GM10847 (cell line): Measurements from ENCODE around the gene TIGD3.

Experiments
- POLR2A ChIP-seq: IDR thresholded peaks from 2 replicates; pipeline ENCODE4 v1.6.1; 2011; ENCODE audit not compliant: insufficient read length; ENCODE audit errors: extremely low read depth

Gene TIGD3

DNA sequence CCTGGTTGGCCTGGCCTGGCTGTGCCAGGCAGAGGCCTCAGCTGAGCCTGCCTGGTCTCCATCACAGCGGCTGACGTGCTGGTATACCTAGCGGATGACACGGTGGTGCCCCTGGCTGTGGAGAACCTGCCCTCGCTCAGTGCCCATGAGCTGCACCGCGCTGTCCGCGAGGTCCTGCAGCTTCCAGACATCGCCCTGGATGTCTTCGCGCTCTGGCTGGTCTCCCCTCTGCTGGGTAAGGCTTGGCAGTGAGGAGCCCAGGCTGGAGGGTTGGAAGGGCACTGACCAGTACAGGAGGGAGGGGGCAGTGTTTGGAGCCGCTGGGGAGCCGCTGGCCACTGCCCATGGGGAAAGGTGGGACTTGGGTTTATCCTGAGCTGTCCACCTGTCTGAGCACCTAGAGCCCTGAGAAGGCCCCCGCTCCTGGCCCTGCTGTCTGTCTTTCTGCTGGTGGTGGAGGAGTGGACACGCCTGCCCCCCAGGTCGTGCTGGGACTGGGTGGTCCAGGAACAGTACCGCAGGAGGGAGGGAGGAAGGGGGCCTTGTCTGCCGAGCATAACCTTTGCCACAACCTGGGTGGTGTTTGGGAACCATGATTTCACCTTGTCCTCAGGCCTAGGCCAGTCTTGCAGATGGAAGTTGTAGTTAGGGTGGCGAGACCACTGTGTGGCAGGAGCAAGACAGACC, 34.9 kb downstream of the TIGD3 start:
- TF ChIP-seq POLR2A: no peak

DNA sequence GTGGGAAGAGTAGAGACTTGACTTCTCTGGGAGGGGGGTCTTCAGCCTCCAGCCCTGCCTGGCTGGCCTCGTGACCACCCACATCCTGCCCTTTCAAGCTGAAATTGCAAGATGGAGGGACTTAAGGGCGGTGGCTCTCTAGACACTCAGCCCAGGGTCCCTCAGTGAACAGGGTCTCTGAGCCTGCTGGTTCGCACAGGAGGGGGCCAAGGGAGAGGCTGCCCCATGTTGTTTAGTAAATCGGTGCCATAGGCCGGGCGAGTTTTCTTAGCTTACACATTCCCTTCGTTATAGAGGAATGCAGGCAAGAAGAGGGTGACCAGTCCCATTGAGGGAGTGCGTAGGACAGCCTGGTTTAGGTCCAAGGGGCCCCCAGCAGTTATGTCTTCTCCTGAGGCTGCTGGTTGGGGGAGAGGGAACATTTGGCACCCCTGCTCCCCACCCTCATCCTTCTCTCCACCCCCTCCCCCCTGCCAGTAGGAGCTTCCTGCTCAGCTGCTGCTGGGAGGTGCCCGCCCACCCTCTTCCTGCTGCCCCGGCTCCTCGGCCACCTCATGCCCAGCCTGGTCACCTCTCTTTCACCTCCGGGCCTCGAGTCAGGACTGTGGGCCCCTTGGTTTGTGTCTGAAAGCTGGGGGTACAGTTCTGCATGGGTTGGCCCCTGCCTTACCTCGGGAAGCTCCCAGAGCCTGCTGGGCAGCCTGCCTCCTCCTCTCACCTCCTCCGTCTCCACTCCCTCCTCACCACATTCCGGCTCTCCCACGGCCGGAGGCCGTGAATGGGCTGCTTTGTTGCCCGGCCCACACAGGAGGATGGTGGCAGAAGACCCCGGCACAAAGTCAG, 35.8 kb downstream of the TIGD3 start:
- no peak for TF ChIP-seq POLR2A

DNA sequence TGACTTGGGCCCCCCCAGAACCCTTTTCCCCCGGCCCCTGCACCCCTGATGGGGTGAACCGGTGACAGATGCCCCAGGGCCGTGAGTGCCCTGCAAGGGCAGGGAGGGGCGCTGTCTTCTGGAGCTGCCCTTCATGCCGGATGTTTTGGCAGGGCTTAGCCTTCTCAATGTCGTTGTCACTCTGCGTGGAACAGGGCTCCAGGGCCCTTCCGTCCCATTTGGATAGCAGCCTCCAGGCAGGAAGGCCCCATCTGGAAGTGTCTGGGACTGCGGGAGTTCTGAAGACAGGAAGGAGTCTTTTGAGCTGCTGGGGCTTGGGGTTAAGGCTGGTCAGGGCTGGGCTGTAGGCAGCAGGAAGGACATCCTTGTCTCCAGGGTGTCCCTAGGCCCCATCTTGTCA, 36.4 kb downstream of the TIGD3 start:
- TF ChIP-seq POLR2A: no peak

DNA sequence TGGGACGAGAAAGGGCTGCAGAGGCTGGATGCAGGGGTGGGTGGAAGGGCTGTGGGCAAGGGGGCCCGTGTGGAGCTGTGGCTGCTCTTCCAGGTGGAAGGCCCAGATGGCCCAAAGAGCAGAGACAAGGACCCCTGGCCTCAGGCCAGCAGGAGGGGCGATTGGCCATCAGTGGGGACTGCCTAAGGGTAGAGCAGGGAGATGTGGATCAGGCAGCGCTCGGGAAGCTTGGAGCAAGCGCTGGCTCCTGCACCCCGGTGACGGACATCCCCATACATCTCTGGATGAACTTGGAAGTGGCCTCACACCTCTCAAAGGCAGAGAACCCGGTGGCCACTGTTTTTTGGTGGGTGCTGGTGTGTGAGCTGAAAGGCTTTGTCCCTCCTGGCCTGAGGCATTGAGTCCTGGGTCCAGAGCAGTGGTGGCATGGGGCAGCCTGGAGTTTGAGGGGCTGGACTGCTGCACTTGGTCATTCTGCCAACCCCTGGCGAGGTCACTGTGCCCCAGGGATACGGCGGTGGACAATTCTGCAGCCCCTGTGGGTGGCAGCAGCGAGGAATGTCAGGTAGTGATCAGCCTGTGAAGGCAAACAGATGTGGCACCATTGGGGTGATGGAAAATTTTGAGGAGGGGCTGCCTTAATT, 37.8 kb downstream of the TIGD3 start:
- no peak for TF ChIP-seq POLR2A

DNA sequence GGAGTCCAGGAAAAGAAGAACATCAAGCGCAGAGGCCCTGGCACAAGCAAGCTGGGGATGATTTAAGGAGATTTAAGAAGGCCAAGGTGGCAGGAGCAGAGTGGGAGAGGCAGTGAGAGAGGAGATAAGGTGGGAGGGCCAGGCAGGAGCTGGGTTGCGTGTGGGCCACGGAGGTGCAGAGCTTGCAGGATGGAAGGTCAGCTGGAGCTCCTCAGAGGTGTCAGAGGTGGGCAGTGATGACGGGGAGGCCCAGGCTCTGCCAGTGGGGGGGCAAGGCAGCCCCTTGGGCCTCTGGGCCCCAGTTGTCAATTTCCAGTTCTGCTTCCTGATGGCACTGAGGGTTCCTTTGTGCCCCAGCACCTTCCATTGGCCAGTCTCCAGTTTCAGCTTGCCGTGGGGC, 38.3 kb downstream of the TIGD3 start:
- TF ChIP-seq POLR2A: no peak

GRCh38 chr11:65393513-65394079, 39.0 kb downstream of the TIGD3 start:
- no peak for TF ChIP-seq POLR2A

DNA sequence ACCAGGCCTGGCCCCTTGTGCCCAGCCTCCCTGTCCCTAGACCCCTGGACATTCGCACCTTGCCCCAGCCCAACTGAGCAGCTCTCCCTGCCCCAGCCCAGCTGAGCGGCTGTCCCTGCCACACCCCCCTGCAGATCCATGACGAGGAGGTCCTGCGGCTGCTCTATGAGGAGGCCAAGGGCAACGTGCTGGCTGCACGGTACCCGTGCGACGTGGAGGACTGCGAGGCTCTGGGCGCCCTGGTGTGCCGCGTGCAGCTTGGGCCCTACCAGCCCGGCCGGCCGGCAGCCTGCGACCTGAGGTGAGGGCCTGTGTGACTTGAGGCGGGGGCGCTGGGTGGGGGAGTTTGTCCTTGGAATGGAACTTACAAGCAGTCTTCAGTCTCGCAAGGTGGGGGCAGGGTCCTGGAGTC, 39.6 kb downstream of the TIGD3 start:
- TF ChIP-seq POLR2A: no peak

GRCh38 chr11:65395961-65396530, 41.5 kb downstream of the TIGD3 start:
- TF ChIP-seq POLR2A: no peak

- no peak for TF ChIP-seq POLR2A
Observed at GRCh38 chr11:65396769-65397745, 42.5 kb downstream of the TIGD3 start.

GRCh38 chr11:65398362-65398910, 43.9 kb downstream of the TIGD3 start:
- TF ChIP-seq POLR2A: no peak

GRCh38 chr11:65399249-65399648, 44.7 kb downstream of the TIGD3 start:
- TF ChIP-seq POLR2A: no peak

- TF ChIP-seq POLR2A: no peak
Observed at GRCh38 chr11:65399845-65400244, 45.3 kb downstream of the TIGD3 start.

- no peak for TF ChIP-seq POLR2A
Observed at GRCh38 chr11:65400307-65401072, 45.9 kb downstream of the TIGD3 start.
